ENCODE results near the gene GJC2. TPM values are rescaled to one million over a fixed set of nuclear protein-coding genes. Genes with fewer than 3 reads are reported as not detected.

The GJC2 gene
- total and polyA plus RNA-seq, 10 of the 15 experiments (the other 5 are each of a cell fraction or from before 2014, with no cell fraction given), result 0.04 to 0.44 (median 0.07) TPM; not detected in 4

- TF ChIP-seq ETV6 (conservative IDR thresholded peaks at IDR 0.05 in 1 of 2, IDR thresholded peaks at IDR 0.05 in 1 of 2; ENCODE audit: borderline replicate concordance in 1 of 2, low read depth in 1 of 2) (no peak), CHD4 (IDR thresholded peaks at IDR 0.05) (no peak), ZNF622 (IDR thresholded peaks at IDR 0.05) (no peak), GATAD2B (conservative IDR thresholded peaks at IDR 0.05; ENCODE audit: low read depth) (peak; percentile 88), BACH1 (IDR thresholded peaks at IDR 0.05; ENCODE audit: borderline replicate concordance) (peak; percentile 100), ZSCAN29 (IDR thresholded peaks at IDR 0.05) (no peak), HDAC2 (IDR thresholded peaks at IDR 0.05) (no peak), LARP7 (IDR thresholded peaks at IDR 0.05) (peak; percentile 75), ZNF687 (IDR thresholded peaks at IDR 0.05) (no peak; the same call in 1 of the 2 replicates), STAT3 (IDR thresholded peaks at IDR 0.05; ENCODE audit: low read depth, low read length) (no peak), CREB1 (IDR thresholded peaks at IDR 0.05; ENCODE audit: low read depth) (peak; percentile 97), NFYB (IDR thresholded peaks at IDR 0.05; ENCODE audit: insufficient read depth, low read depth, low read length) (peak; percentile 60; the same call in 1 of the 2 replicates), TCF3 (IDR thresholded peaks at IDR 0.05; ENCODE audit: borderline replicate concordance, insufficient read depth, low read depth, low read length) (0 out of 2 replicates have a peak, but pooled peaks have one; percentile 69), CHD2 (IDR thresholded peaks at IDR 0.05; ENCODE audit: borderline replicate concordance, low read depth, low read length) (peak; percentile 89), HDGF (IDR thresholded peaks at IDR 0.05) (peak; percentile 100)
- TF ChIP-seq, protein P1, sequence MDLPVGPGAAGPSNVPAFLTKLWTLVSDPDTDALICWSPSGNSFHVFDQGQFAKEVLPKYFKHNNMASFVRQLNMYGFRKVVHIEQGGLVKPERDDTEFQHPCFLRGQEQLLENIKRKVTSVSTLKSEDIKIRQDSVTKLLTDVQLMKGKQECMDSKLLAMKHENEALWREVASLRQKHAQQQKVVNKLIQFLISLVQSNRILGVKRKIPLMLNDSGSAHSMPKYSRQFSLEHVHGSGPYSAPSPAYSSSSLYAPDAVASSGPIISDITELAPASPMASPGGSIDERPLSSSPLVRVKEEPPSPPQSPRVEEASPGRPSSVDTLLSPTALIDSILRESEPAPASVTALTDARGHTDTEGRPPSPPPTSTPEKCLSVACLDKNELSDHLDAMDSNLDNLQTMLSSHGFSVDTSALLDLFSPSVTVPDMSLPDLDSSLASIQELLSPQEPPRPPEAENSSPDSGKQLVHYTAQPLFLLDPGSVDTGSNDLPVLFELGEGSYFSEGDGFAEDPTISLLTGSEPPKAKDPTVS (IDR thresholded peaks at IDR 0.05; ENCODE audit: low read depth, low read length), result no peak
- TF ChIP-seq, protein P2, sequence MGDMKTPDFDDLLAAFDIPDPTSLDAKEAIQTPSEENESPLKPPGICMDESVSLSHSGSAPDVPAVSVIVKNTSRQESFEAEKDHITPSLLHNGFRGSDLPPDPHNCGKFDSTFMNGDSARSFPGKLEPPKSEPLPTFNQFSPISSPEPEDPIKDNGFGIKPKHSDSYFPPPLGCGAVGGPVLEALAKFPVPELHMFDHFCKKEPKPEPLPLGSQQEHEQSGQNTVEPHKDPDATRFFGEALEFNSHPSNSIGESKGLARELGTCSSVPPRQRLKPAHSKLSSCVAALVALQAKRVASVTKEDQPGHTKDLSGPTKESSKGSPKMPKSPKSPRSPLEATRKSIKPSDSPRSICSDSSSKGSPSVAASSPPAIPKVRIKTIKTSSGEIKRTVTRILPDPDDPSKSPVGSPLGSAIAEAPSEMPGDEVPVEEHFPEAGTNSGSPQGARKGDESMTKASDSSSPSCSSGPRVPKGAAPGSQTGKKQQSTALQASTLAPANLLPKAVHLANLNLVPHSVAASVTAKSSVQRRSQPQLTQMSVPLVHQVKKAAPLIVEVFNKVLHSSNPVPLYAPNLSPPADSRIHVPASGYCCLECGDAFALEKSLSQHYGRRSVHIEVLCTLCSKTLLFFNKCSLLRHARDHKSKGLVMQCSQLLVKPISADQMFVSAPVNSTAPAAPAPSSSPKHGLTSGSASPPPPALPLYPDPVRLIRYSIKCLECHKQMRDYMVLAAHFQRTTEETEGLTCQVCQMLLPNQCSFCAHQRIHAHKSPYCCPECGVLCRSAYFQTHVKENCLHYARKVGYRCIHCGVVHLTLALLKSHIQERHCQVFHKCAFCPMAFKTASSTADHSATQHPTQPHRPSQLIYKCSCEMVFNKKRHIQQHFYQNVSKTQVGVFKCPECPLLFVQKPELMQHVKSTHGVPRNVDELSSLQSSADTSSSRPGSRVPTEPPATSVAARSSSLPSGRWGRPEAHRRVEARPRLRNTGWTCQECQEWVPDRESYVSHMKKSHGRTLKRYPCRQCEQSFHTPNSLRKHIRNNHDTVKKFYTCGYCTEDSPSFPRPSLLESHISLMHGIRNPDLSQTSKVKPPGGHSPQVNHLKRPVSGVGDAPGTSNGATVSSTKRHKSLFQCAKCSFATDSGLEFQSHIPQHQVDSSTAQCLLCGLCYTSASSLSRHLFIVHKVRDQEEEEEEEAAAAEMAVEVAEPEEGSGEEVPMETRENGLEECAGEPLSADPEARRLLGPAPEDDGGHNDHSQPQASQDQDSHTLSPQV (IDR thresholded peaks at IDR 0.05), result no peak
- TF ChIP-seq, protein P3, sequence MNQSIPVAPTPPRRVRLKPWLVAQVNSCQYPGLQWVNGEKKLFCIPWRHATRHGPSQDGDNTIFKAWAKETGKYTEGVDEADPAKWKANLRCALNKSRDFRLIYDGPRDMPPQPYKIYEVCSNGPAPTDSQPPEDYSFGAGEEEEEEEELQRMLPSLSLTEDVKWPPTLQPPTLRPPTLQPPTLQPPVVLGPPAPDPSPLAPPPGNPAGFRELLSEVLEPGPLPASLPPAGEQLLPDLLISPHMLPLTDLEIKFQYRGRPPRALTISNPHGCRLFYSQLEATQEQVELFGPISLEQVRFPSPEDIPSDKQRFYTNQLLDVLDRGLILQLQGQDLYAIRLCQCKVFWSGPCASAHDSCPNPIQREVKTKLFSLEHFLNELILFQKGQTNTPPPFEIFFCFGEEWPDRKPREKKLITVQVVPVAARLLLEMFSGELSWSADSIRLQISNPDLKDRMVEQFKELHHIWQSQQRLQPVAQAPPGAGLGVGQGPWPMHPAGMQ (IDR thresholded peaks at IDR 0.05; ENCODE audit: borderline replicate concordance), result no peak
Observed at GRCh38 chr1:228139931-228140723, 9.6 kb upstream of the GJC2 start, which contains the start of gene GUK1 (continued).
